Measurements from ENCODE around the gene CDCP1. TPM values are rescaled to one million over a fixed set of nuclear protein-coding genes. Genes with fewer than 3 reads are reported as not detected.

CDCP1 gene
- total and polyA plus RNA-seq, 7 donors: 0.01 to 1.4 (median 0.27) TPM

GRCh38 chr3:45176912-45177311 is 30.7 kb upstream of the CDCP1 start:
- intact Hi-C loops (cut with DNase I): no loop called here
- peak overlapping the region; percentile 74 for H3K27ac ChIP-seq
- TF ChIP-seq, protein P1, sequence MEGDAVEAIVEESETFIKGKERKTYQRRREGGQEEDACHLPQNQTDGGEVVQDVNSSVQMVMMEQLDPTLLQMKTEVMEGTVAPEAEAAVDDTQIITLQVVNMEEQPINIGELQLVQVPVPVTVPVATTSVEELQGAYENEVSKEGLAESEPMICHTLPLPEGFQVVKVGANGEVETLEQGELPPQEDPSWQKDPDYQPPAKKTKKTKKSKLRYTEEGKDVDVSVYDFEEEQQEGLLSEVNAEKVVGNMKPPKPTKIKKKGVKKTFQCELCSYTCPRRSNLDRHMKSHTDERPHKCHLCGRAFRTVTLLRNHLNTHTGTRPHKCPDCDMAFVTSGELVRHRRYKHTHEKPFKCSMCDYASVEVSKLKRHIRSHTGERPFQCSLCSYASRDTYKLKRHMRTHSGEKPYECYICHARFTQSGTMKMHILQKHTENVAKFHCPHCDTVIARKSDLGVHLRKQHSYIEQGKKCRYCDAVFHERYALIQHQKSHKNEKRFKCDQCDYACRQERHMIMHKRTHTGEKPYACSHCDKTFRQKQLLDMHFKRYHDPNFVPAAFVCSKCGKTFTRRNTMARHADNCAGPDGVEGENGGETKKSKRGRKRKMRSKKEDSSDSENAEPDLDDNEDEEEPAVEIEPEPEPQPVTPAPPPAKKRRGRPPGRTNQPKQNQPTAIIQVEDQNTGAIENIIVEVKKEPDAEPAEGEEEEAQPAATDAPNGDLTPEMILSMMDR (IDR thresholded peaks at IDR 0.05): no peak
- DNase-seq: no peak
- no peak for ATAC-seq
- no peaks in the 10 kb centered on the region for H3K27me3 ChIP-seq (ENCODE audit: insufficient read depth in 3 of 3, low read length in 2 of 3)
- no peak overlapping the region for H3K4me3 ChIP-seq
- H3K4me1 ChIP-seq: peaks cover 12% of the 10 kb centered on the region
- no peaks in the 10 kb centered on the region for H3K9me3 ChIP-seq
- 67 to 87% (median 75%) methylated on average over 4 of the region's 4 CpGs for WGBS, 3 donors
- H3K36me3 ChIP-seq (ENCODE audit: insufficient read depth in 1 of 2, low read depth in 1 of 2): no peaks in the 10 kb centered on the region

DNA sequence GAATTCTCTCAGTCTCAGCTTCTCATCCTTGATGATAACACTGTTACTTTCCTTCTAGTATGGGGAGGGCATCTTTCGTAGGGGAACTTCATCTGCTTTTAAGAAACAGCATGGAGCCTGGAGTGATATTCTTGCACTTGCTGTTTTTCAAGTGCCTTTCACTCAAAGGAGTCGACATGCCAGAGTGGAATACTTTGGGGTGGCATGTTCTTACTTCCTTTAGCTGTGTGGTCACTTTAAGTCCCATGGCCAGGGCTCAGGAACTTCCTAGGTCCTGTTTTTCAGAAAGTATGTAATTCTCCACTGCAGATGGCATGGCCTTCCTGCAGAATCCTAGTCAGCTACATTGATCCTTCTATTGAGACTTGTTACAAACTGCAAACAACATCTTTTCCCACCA is 28.1 kb upstream of the CDCP1 start:
- no peaks in the 10 kb centered on the region for H3K9me3 ChIP-seq
- intact Hi-C loops (cut with DNase I): loop anchor here in 1 of 2 donors (5.0 kb wide), 1 partner anchor 47 kb away; no protein-coding TSS in a partner anchor
- no peak overlapping the region for H3K4me3 ChIP-seq
- no peaks in the 10 kb centered on the region for H3K27me3 ChIP-seq (ENCODE audit: insufficient read depth in 3 of 3, low read length in 2 of 3)
- H3K4me1 ChIP-seq: peaks cover 21% of the 10 kb centered on the region
- TF ChIP-seq, protein P1 (IDR thresholded peaks at IDR 0.05): no peak
- ATAC-seq (no peak), DNase-seq (no peak)
- WGBS, 3 donors: 59 to 67% (median 64%) methylated on average over 2 of the region's 2 CpGs
- no peaks in the 10 kb centered on the region for H3K36me3 ChIP-seq (ENCODE audit: insufficient read depth in 1 of 2, low read depth in 1 of 2)
- H3K27ac ChIP-seq: no peak overlapping the region

- WGBS, 3 donors: 91 to 97% (median 91%) methylated on average over 1 of the region's 1 CpG
- no peaks in the 10 kb centered on the region for H3K9me3 ChIP-seq
- peaks cover 19% of the 10 kb centered on the region for H3K4me1 ChIP-seq
- ATAC-seq (no peak), DNase-seq (no peak)
- intact Hi-C loops (cut with DNase I): loop anchor here in 1 of 2 donors (5.0 kb wide), 1 partner anchor 46 kb away; no protein-coding TSS in a partner anchor
- no peaks in the 10 kb centered on the region for H3K36me3 ChIP-seq (ENCODE audit: insufficient read depth in 1 of 2, low read depth in 1 of 2)
- no peaks in the 10 kb centered on the region for H3K27me3 ChIP-seq (ENCODE audit: insufficient read depth in 3 of 3, low read length in 2 of 3)
- TF ChIP-seq, protein P1 (IDR thresholded peaks at IDR 0.05): no peak
- no peak overlapping the region for H3K27ac ChIP-seq
- no peak overlapping the region for H3K4me3 ChIP-seq
These were observed 27.6 kb upstream of the CDCP1 start for GRCh38 chr3:45173776-45174175.

DNA sequence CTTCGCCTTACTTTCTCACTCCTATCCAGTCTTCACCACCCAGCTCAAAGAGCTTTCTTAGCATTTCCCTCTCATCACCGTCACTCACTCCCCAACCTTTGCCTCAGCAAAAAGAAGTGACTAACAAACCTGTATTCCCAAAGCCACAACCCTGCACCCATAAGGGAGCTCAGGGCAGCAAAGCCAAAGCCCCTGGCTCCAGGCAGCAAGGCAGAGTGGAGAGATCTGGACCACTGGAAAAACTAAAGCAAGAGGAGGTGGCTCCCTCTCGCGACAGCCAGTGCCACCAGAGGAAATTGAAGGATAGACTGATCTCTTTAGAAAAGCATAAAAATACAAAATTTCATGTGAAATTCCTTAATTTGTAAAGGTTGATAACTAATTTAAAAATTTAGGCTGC is 25.1 kb upstream of the CDCP1 start:
- no peak overlapping the region for H3K27ac ChIP-seq
- peaks cover 17% of the 10 kb centered on the region for H3K4me1 ChIP-seq
- WGBS, 3 donors: 75 to 90% (median 89%) methylated on average over 3 to 4 of the region's 4 CpGs
- H3K9me3 ChIP-seq: no peaks in the 10 kb centered on the region
- DNase-seq (no peak), ATAC-seq (no peak)
- TF ChIP-seq, protein P1 (IDR thresholded peaks at IDR 0.05): no peak
- no peaks in the 10 kb centered on the region for H3K36me3 ChIP-seq (ENCODE audit: insufficient read depth in 1 of 2, low read depth in 1 of 2)
- intact Hi-C loops (cut with DNase I): loop anchor here in 1 of 2 donors (5.0 kb wide), 1 partner anchor 44 kb away; no protein-coding TSS in a partner anchor
- H3K4me3 ChIP-seq: no peak overlapping the region
- H3K27me3 ChIP-seq (ENCODE audit: insufficient read depth in 3 of 3, low read length in 2 of 3): no peaks in the 10 kb centered on the region

GRCh38 chr3:45170096-45170495 is 23.9 kb upstream of the CDCP1 start:
- peaks cover 17% of the 10 kb centered on the region for H3K4me1 ChIP-seq
- H3K36me3 ChIP-seq (ENCODE audit: insufficient read depth in 1 of 2, low read depth in 1 of 2): no peaks in the 10 kb centered on the region
- TF ChIP-seq, protein P1 (IDR thresholded peaks at IDR 0.05): no peak
- no peaks in the 10 kb centered on the region for H3K27me3 ChIP-seq (ENCODE audit: insufficient read depth in 3 of 3, low read length in 2 of 3)
- H3K27ac ChIP-seq: peak overlapping the region; percentile 74
- ATAC-seq (peak; percentile 53 to 93 (median 80)), DNase-seq (peak in 1 of 2 donors; percentile 77)
- intact Hi-C loops (cut with DNase I): loop anchor here in 1 of 2 donors (5.0 kb wide), 1 partner anchor 43 kb away; no protein-coding TSS in a partner anchor
- 18 to 34% (median 27%) methylated on average over 3 of the region's 3 CpGs for WGBS, 3 donors
- H3K9me3 ChIP-seq: no peaks in the 10 kb centered on the region
- no peak overlapping the region for H3K4me3 ChIP-seq

Measured in psoas muscle (tissue), 8 donors.